HL-60/S4 (cell line): ENCODE measurements around the gene FALEC.

Experiments
- in situ Hi-C: fragments of 300-500 bp; cut with MboI; formaldehyde crosslinking; loops from 2 replicates; pipeline ENCODE4 v1.14.3; 2022; ENCODE audit warnings: low sequenced_read_pairs

FALEC gene

DNA sequence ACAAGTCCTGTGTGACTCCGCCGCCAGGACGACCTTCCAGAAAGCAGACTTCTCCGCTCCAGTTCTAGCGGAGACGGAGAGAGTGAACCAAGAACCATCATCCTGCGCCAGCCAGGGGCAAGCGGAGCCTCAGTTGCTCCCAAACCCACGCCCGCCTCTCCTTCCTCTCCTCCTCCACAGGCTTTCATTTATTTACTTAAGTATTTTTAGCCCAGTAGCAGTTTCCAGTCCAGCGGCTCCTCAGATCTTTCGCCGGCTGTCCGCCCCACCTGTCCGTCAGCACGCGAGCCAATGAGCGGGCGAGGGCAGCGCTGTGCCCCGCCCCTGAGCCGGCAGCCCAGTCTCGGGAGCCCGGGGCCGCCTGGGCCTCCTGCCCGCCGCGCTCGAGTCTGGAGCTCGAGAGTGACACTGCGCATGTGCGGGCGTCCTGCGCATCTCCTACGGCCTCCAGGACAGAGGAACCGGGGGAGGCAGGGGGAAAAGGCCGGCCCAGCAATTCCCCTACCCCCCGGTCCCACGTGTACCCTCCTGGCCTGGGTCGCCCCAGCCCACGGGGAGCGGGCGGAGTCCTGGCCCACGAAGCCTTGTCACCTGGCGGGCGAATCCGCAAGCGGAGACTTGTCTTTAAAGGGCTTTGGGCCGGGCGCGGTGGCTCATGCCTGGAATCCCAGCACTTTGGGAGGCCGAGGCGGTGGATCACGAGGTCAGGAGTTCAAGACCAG lies at the start of gene FALEC:
FALEC (plus strand) TSS at position 425 of the 722 bp plus-strand sequence.
- in situ Hi-C loops = no loop called here

GRCh38 chr1:150466964-150467363 lies 48.6 kb upstream of the FALEC start:
- in situ Hi-C loops = no loop called here

DNA sequence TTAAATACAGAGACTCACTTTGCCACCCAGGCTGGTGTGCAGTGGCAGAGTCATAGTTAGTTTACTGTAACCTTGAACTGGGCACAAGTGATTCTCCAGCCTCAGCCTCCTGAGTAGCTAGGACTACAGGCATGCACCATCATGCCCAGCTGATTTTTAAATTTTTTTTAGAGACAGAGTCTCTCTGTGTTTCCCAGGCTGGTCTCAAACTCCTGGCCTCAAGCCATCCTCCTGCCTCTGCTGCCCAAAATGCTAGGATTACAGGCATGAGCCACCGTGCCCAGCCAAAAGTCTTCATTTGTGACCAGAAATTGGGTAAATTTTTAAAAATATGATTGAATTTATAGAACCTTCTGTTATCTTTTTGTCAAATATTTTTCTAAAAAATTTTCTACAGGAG lies 46.3 kb upstream of the FALEC start:
- in situ Hi-C loops = no loop called here

DNA sequence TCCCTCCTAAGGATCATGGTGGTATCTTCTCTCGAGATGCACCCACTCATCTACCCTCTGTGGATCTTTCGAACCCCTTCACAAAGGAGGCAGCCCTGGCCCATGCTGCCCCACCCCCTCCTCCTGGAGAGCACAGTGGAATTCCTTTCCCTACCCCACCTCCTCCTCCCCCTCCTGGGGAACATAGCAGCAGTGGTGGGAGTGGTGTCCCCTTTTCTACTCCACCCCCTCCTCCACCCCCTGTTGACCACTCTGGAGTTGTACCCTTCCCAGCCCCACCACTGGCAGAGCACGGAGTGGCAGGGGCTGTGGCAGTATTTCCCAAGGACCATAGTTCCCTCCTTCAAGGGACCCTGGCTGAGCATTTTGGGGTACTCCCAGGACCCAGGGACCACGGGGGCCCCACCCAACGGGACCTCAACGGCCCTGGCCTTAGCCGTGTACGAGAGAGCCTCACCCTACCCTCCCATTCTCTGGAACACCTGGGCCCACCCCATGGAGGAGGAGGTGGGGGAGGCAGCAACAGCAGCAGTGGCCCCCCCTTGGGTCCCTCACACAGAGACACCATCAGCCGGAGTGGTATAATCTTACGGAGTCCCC lies 42.9 kb upstream of the FALEC start:
- in situ Hi-C loops = no loop called here

DNA sequence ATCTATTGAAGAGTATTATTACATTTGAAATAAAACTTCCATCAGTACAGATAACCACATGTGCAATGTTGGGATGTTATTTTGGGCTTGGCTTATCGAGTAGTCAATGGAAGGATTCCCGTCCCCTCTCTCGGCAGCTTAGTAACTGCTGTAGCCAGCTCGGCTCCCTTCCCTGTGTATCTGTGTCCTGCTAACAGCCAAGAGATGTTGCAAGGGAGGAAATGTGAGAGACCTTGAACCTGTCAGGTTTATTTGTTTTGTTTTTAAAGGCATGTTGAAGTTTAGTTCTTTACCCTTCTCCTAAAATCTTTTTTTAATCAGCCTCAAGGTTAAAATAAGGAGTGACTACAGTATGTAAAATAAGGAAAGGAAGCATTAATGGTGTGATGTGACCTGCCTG lies 41.9 kb upstream of the FALEC start:
- in situ Hi-C loops = no loop called here

- in situ Hi-C loops = no loop called here
These were observed 40.7 kb upstream of the FALEC start for GRCh38 chr1:150474869-150475268.

- in situ Hi-C loops = no loop called here
These were observed 38.8 kb upstream of the FALEC start for GRCh38 chr1:150476754-150477153.

- in situ Hi-C loops = no loop called here
These were observed 38.2 kb upstream of the FALEC start for GRCh38 chr1:150477320-150477719.

- in situ Hi-C loops = no loop called here
These were observed 37.8 kb upstream of the FALEC start for GRCh38 chr1:150477733-150478132.

DNA sequence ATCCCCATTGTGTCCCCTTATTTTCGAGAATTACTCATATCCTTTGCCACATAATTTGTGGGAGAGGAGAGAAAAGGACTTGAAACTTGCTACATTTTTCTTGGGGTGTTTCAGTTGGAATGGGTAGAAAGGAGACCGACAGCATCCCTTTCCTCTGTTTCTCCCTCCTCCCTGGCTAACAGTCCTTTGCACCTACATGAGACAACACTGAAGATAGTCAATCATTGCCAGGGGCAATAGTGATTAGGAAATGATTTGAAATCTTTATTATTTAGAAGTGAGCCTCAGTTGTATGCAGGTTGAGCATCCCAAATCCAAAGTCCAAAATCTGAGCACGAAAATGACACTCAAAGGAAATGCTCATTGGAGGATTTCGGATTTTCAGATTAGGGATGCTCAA lies 36.2 kb upstream of the FALEC start:
- in situ Hi-C loops = no loop called here

- in situ Hi-C loops = no loop called here
These were observed 35.6 kb upstream of the FALEC start for GRCh38 chr1:150479927-150480352.

DNA sequence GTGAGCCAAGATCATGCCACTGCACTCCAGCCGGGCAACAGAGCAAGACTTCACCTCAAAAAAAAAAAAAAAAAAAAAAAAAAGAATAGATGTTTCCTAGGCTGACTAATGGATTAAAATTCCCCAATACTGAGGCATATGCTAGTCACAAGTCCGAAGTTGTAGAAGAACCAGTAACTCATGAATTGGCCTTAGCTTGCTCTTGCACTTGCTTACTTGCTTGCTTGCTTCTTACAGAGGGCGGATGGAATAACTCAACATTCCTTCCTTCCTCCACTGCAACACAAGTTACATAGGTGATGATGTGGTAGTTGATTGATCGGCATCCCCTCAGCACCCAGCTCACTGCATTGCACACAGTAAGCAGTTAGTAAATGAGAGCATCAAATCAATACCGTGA lies 31.1 kb upstream of the FALEC start:
- in situ Hi-C loops = no loop called here

GRCh38 chr1:150484861-150485260 lies 30.7 kb upstream of the FALEC start:
- in situ Hi-C loops = no loop called here

DNA sequence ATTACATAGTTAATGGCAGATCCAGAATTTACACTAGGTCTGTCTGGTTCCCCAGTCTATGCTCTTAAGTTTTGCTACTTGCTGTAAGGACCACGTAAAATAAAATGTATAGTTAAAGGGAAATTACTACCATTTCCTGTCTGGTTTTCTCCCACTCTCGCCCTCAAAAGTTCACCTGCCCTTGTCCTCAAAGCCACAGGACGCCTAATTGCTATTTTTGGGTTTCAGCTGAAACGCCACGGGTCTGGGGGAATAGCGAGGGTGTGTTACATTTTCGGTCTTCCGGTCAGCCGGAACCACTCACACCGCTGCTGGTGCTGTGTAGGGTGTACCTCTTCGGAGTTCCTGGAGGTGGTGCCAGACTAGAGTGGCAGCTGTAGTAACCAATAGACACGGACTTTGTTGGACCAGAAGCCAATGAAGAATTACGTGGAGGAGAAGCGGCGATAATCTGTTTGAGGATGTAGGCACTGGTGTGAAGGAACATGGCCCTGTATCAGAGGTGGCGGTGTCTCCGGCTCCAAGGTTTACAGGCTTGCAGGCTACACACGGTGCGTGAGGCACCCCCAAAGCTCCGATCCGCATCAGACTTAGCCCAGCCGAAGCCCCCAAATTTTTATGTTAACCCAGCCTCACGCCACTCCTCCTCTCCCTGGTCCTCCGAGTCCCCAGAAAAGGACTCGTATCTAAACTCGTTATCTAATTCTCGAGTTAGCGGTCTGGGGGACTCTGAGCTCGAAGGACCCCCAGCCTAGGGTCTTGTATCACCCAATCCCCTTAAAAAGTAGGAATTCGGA lies 28.4 kb upstream of the FALEC start, which contains the start of gene TARS2:
TARS2 (plus strand) TSS at position 454 of the 797 bp plus-strand sequence; CDS start at position 486, 32 bp downstream.
- in situ Hi-C loops = no loop called here

GRCh38 chr1:150487763-150488115 lies 27.8 kb upstream of the FALEC start:
- in situ Hi-C loops = no loop called here

- in situ Hi-C loops = no loop called here
These were observed 22.4 kb upstream of the FALEC start for GRCh38 chr1:150493175-150493574.

DNA sequence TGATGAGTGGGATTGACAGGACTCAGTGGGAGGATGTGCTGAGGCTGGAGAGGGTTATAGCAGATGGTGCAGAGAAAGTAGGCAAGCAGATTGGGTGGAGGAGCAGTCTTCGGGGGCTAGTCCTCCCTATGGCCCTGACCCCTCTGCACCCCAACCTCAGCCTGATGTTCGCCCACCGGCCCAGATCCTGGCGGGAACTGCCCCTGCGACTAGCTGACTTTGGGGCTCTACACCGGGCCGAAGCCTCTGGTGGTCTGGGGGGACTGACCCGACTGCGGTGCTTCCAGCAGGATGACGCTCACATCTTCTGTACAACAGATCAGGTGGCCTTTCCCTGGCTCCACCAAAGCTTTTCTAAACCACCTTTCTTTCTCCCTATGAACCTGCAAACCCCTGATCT lies 17.2 kb upstream of the FALEC start:
- in situ Hi-C loops = no loop called here

- in situ Hi-C loops = no loop called here
These were observed 10.1 kb upstream of the FALEC start for GRCh38 chr1:150505431-150505830.

DNA sequence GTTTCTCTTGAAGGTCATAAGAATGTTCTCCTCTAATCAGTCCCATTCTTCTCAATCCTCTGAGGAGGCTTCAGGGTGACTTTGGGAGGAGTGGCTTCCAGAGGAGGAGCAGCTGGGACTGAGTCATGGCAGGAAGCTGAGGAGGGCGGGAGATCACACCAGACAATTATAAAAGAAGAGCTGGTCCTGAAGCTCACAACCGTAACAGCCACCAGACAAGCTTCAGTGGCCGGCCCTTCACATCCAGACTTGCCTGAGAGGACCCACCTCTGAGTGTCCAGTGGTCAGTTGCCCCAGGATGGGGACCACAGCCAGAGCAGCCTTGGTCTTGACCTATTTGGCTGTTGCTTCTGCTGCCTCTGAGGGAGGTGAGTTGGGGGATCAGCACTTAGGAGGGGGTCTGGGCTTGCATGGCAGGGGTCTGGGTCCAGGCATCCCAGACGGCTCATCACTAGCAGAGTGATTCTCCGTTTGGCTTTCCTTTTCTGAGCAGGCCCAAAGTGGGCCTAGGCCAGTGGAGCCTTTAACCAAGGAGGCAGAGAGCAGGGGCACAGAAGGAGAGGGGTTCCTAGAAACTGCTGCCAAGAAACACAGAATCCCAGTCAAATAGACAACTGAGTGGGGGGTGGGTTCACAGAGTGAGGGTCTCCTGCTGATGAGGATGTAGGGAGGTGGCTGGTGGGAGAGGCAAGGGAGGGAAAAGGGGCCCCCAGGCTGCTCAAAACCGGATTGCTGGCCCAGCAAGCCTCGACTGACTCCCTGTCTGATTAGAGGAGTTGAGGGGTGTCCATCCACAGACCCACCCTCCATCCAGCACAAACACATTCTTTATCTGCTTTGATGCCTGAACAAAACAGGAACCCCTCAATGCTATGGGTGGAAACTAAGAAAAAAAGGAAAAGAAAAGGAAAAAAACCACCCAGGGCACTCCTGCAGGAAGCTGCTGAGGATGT lies 7.4 kb upstream of the FALEC start, which contains the start of gene ECM1:
ECM1 (plus strand) TSS at position 198 of the 953 bp plus-strand sequence; CDS start at position 299, 101 bp downstream.
- in situ Hi-C loops = no loop called here

GRCh38 chr1:150508982-150509381 lies 6.6 kb upstream of the FALEC start:
- in situ Hi-C loops = no loop called here

- in situ Hi-C loops = no loop called here
These were observed 4.0 kb upstream of the FALEC start for GRCh38 chr1:150511551-150511950.
